ENCODE measurements around the gene ELMO1.
"Not testable (repeated sequence)": the region's sequence is repeated elsewhere in the genome, so short reads cannot be mapped to it uniquely, and the experiment has no call there.

The ELMO1 gene

DNA sequence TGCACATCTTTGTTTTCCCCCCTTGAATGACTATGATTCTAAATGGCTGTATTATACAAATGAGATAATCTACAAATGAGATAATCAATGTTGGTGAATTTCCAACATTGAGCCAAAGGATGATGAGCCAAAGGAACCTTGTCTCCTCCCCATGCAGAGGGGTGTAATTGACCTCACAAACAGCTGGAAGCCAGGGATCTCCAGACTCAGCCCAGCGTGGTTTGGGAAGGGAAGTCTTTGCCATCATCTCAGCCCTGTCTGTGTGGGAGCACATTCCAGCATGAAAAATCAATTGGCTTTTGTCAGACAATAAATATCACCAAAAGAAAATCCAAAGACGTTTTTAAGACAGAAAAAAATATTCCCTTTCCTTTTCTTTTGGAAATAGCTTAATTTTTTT lies 452.9 kb downstream of the ELMO1 start:
- DNase-seq (ENCODE audit: low read depth in 2 of 3, low spot score in 1 of 3) = no peak

GRCh38 chr7:36994456-36995112 lies 454.1 kb downstream of the ELMO1 start:
- no peak for DNase-seq (ENCODE audit: low read depth in 2 of 3, low spot score in 1 of 3)

DNA sequence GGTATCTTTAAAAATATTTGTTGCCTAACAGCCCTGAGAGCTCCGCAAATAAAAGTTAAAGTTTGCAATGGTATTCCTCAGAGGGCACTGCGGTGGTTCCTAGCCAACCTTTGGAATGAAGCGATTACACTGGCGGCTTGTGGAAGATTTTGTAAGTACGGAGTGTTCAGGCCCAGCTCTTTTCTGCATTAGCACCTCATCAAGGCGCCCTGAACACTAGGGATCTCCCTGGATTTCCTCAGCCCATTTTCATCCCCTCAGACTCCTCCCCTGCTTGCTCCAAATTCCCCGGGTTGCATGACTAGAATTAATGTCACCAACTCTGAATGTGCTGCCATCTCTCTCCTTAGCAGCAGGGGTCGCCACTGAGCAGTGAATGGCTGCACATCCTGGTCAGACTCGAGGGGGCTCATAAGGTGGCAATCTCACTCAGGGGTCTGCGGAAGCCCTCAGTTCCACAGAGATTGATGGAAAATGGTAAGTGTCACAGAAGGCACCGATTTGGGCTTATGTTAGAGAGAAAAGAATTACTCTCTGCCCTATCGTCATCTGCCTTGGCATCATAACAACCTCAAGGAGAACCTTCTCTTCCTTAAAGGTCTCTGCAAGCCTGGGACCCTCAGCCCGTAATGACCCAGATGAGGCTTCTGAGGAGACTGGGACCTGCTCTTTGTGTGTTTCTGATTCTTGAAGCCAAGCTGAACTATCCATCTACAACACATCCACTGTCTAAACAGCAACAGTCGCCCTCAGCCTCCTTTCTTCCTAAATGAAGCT lies 461.5 kb downstream of the ELMO1 start:
- peak; percentile 31 to 77 (median 52) for DNase-seq (ENCODE audit: low read depth in 2 of 3, low spot score in 1 of 3)

GRCh38 chr7:36986511-36986933 lies 462.1 kb downstream of the ELMO1 start:
- no peak for DNase-seq (ENCODE audit: low read depth in 2 of 3, low spot score in 1 of 3)

- no peak for DNase-seq (ENCODE audit: low read depth in 2 of 3, low spot score in 1 of 3)
Observed at GRCh38 chr7:36985866-36986400, 462.7 kb downstream of the ELMO1 start.

DNA sequence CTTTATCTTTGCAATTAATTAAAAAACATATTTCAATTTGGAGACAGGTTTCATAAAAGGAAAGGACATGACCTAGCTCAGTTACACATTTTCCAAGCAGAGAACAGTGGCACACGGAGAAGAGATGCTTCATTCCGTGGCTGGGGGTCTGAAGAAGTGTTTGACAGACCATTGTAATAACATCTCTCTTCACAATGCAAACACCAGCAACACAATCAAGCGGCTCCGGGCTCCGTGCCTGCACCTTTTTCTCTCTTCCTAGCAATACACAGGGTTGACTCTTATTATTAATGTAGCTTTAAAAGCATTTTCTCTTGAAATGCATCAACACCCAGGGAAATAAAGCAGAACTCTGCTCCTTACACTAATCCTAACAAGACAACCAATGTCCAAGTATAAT lies 463.3 kb downstream of the ELMO1 start:
- DNase-seq (ENCODE audit: low read depth in 2 of 3, low spot score in 1 of 3) = no peak

- DNase-seq (ENCODE audit: low read depth in 2 of 3, low spot score in 1 of 3) = no peak
Observed at GRCh38 chr7:36984710-36985312, 463.9 kb downstream of the ELMO1 start.

DNA sequence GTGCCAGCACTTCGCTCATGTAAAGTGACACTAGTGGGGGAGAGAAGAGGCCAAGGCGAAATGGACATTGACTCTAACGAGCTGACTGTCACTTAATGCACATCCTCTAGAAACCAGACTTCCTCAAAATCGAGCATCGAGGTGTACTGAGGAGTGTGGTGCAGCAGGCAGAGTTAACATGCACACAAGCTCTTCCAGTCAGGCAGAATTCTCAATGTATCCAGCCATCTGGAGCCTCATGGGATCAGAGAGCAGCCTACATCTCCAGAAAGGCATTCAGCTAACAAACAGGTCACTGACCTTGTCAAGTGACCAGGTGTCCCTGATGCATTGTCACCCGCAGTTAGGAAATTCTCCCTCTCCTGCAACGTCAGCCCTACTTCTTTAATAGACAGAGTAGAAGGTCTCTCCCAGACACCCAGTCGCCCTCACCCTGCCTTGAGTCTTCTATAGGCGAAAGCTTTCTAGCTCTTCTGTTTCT lies 464.6 kb downstream of the ELMO1 start:
- no peak for DNase-seq (ENCODE audit: low read depth in 2 of 3, low spot score in 1 of 3)

GRCh38 chr7:36982766-36983165 lies 465.9 kb downstream of the ELMO1 start:
- no peak for DNase-seq (ENCODE audit: low read depth in 2 of 3, low spot score in 1 of 3)

DNA sequence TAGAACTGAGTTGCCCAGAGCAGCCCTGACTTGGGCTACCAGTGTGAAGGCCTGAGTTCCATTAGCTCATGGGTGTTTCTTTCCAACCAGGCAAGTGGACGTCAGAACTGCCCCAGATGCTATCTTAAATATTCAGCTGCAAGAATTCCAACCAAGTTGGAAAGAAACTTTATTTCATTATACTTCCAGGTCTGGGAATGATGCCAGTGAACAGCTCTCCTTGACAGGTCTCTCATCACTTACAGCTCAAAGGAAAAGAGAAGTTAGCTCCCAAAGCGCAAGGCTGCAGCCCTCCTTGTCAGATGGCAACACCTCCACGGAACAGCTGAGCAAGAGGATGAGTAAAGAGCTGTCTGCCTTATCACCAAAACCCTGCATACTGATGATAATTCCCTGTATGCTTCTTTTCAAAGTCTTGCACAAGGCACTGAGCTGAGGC lies 468.8 kb downstream of the ELMO1 start:
- DNase-seq (ENCODE audit: low read depth in 2 of 3, low spot score in 1 of 3) = no peak

DNA sequence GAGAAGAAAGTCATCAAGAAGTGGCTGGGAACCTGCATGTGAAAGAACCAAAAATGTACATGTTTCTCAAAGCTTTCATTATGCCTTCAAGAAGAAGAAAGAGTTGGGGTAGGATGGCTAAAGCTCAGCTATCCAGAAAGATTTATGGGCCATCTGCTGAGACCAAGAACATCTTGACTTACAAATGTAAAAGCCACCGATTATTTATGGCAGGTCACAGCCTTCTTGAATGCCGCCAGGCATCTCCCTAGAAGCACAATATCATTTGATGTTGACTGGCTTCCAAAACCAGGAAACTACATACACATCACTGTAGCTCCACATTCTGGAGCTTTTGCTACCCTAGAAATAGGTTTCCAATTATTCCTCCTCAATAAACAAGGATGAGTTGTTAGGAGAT lies 470.2 kb downstream of the ELMO1 start:
- no peak for DNase-seq (ENCODE audit: low read depth in 2 of 3, low spot score in 1 of 3)

DNA sequence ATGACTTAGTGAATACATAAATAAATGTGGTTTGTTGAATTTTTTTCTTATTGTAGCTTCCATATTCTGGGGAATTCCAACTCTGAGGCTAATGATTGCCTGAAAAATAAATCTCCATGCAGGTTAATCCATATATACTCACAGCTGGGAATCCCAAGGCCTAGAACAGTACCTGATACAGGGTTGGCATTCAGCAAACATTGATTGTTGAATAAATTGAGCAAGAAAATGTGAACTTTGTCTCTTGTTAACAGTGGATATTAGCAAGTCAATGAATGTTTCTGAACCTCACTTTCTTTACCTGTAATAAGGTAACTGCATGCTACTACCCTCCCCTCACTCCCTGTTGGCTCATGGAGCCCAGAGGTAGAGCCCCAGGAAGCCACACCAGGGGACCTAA lies 470.8 kb downstream of the ELMO1 start:
- no peak for DNase-seq (ENCODE audit: low read depth in 2 of 3, low spot score in 1 of 3)

GRCh38 chr7:36973534-36973933 lies 475.1 kb downstream of the ELMO1 start:
- DNase-seq (ENCODE audit: low read depth in 2 of 3, low spot score in 1 of 3) = not testable (repeated sequence)

DNA sequence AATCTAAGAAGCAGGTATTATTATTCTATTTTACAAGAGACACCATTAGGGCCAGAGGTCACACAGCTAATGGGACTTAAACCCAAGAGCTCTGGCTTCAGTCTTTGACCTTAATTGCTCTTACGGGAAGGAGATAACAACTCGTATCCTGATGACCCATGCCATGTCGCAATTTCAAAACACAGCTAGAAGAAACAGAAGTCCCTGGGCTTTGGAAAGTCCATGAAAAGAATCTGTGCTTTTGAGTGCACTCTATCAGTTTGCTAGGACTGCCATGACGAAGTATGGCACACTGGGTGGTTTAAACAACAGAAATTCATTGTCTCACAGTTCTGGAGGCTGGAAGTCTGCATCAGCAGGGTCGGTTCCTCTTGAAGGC lies 476.5 kb downstream of the ELMO1 start:
- DNase-seq (ENCODE audit: low read depth in 2 of 3, low spot score in 1 of 3) = no peak

GRCh38 chr7:36971515-36972139 lies 477.0 kb downstream of the ELMO1 start:
- DNase-seq (ENCODE audit: low read depth in 2 of 3, low spot score in 1 of 3) = no peak

- no peak for DNase-seq (ENCODE audit: low read depth in 2 of 3, low spot score in 1 of 3)
Observed at GRCh38 chr7:36970551-36971514, 477.8 kb downstream of the ELMO1 start.

GRCh38 chr7:36969376-36969775 lies 479.3 kb downstream of the ELMO1 start:
- no peak for DNase-seq (ENCODE audit: low read depth in 2 of 3, low spot score in 1 of 3)

- no peak for DNase-seq (ENCODE audit: low read depth in 2 of 3, low spot score in 1 of 3)
Observed at GRCh38 chr7:36967387-36967786, 481.3 kb downstream of the ELMO1 start.

GRCh38 chr7:36966636-36967035 lies 482.0 kb downstream of the ELMO1 start:
- DNase-seq (ENCODE audit: low read depth in 2 of 3, low spot score in 1 of 3) = no peak

DNA sequence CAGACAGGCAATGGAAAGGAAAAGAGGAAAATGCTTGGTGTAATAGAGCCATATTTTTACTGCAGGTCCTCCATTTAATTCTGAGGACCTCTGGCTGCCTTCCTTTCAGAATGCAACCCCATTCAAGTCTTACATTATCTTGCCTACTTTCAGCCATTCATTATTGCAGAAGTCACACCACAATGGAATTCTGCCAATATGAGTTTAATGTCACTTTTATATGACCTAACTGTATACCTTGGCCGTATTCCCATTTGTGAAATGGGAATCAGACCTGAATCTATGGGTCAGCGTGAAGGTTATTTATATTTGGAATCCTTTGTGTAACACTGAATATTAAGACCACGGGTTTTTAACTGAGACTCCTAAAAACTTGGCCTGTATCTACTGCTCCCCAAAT lies 482.6 kb downstream of the ELMO1 start:
- DNase-seq (ENCODE audit: low read depth in 2 of 3, low spot score in 1 of 3) = no peak
